BE2C (cell line): Measurements from ENCODE around the gene SNX9.

Source experiments
- DNase-seq: peaks from one replicate; pipeline ENCODE4 v3.0.0-alpha.2; 2020
- H3K27me3 ChIP-seq: fragments of 250-450 bp; sonication (Bioruptor Pico); 2 replicates; pipeline ENCODE4 v1.5.1; 2020; ENCODE audit warnings: mild to moderate bottlenecking
- H3K36me3 ChIP-seq: fragments of 250-450 bp; sonication (Bioruptor Pico); 2 replicates; pipeline ENCODE4 v1.5.1; 2020; ENCODE audit warnings: mild to moderate bottlenecking
- H3K4me1 ChIP-seq: fragments of 250-450 bp; sonication (Bioruptor Pico); 2 replicates; pipeline ENCODE4 v1.5.1; 2020
- H3K4me3 ChIP-seq: 2 replicates; pipeline ENCODE4 v1.5.1; 2011; ENCODE audit warnings: low read depth, low read length
- H3K9me3 ChIP-seq: fragments of 250-450 bp; sonication (Bioruptor Pico); 2 replicates; pipeline ENCODE4 v1.5.1; 2020
- CTCF ChIP-seq: IDR thresholded peaks from 2 replicates; pipeline ENCODE4 v1.5.1; 2012; ENCODE audit warnings: mild to moderate bottlenecking, low read depth, low read length

The SNX9 gene

GRCh38 chr6:157927011-157927410 lies 104.0 kb downstream of the SNX9 start:
- no peaks in the 10 kb centered on the region for H3K27me3 ChIP-seq
- no peak for TF ChIP-seq CTCF
- no peaks in the 10 kb centered on the region for H3K4me1 ChIP-seq
- DNase-seq: no peak
- H3K36me3 ChIP-seq: peaks cover 13% of the 10 kb centered on the region
- H3K9me3 ChIP-seq: no peaks in the 10 kb centered on the region
- H3K4me3 ChIP-seq: no peak overlapping the region

GRCh38 chr6:157928428-157928827 lies 105.4 kb downstream of the SNX9 start:
- H3K4me3 ChIP-seq: no peak overlapping the region
- no peaks in the 10 kb centered on the region for H3K27me3 ChIP-seq
- DNase-seq: no peak
- no peak for TF ChIP-seq CTCF
- H3K9me3 ChIP-seq: no peaks in the 10 kb centered on the region
- peaks cover 22% of the 10 kb centered on the region for H3K36me3 ChIP-seq
- no peaks in the 10 kb centered on the region for H3K4me1 ChIP-seq

GRCh38 chr6:157929076-157929475 lies 106.0 kb downstream of the SNX9 start:
- no peak for DNase-seq
- no peaks in the 10 kb centered on the region for H3K9me3 ChIP-seq
- TF ChIP-seq CTCF: no peak
- no peaks in the 10 kb centered on the region for H3K4me1 ChIP-seq
- H3K36me3 ChIP-seq: peaks cover 23% of the 10 kb centered on the region
- no peaks in the 10 kb centered on the region for H3K27me3 ChIP-seq
- H3K4me3 ChIP-seq: no peak overlapping the region

GRCh38 chr6:157929765-157930319 lies 106.8 kb downstream of the SNX9 start:
- H3K4me3 ChIP-seq: no peak overlapping the region
- no peaks in the 10 kb centered on the region for H3K4me1 ChIP-seq
- TF ChIP-seq CTCF: no peak
- no peaks in the 10 kb centered on the region for H3K27me3 ChIP-seq
- H3K9me3 ChIP-seq: no peaks in the 10 kb centered on the region
- DNase-seq: no peak
- H3K36me3 ChIP-seq: peaks cover 18% of the 10 kb centered on the region

- Histone ChIP-seq H3K9me3 (no peaks in the 10 kb centered on the region), H3K4me3 (no peak overlapping the region), H3K27me3 (no peaks in the 10 kb centered on the region), H3K36me3 (peaks cover 15% of the 10 kb centered on the region), H3K4me1 (no peaks in the 10 kb centered on the region)
- TF ChIP-seq CTCF: no peak
- no peak for DNase-seq
Observed at GRCh38 chr6:157935786-157936185, 112.7 kb downstream of the SNX9 start.

GRCh38 chr6:157937318-157937717 lies 114.3 kb downstream of the SNX9 start:
- peaks cover 7% of the 10 kb centered on the region for H3K36me3 ChIP-seq
- H3K9me3 ChIP-seq: no peaks in the 10 kb centered on the region
- DNase-seq: no peak
- no peak overlapping the region for H3K4me3 ChIP-seq
- no peaks in the 10 kb centered on the region for H3K27me3 ChIP-seq
- H3K4me1 ChIP-seq: no peaks in the 10 kb centered on the region
- no peak for TF ChIP-seq CTCF
